GM21390 (cell line): Measurements from ENCODE around the gene TGM1.

ENCODE experiments used
- ATAC-seq: cut with Tn5 transposase; IDR thresholded peaks from one replicate; pipeline ENCODE4 v1.9.1; 2021; ENCODE audit not compliant: unreplicated experiment

TGM1 gene

DNA sequence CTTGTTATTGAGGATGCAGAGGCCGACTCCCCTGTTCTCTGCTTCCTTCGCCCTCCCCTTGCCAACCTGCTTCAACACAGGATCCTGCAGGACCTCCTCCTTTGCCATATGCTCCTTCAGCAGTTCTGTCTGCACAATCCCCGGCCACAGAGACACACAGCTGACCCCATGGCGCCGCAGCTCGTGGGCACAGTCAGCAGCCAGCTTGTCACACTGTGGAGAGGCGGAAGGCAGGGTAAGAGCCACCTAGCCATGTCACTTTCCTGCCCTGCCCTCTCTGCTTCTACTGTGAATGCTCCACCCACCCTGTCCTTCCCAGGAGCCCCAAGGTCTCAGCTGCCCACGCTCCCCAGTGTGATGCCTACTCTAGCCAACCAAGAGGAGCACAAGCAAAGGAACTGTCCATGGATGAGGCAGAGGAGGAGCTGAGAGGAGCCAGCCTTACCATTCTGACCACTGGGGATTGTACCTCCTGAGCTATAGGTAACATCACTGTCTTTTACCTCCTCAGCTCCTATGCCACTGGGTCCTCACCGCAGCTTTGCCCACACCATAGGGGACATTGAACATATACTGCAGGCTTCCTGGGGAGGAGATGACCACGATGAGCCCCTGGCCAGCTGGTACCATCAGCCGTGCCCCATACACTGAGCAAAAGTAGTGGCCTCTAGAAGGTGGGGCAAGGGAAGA, 29.3 kb upstream of the TGM1 start:
- ATAC-seq: no peak

DNA sequence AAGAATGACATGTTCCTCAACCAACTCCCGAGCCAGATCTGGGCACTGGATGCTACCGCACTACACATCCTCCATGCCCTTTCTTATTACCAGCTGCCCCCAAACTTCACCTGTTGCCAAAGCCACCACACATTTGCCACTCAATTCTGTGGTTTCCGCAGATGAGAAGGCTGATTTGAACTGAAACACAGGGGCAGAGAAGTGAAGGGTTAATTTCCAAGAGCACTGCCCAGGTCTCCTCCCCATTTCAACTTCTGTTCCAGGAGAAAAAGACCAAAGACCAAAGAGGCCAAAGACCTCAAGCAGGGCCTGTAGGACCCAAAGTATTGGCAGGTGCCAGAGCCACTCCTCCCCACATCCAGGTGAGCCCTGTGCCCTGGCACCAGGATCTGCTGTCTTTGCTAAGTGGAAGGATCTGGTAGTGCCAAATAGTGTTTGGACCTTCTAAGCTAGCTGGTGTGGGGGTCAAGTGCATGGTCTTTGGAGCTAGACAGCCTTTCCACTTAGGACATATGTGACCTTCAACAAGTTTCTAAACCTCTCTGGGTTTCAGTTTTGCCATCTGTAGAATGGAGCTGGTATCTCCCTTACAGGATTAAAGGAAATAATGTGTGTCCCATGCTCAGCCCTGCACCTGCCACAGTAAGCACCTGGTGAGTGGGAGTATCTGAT, 28.6 kb upstream of the TGM1 start:
- ATAC-seq: no peak

DNA sequence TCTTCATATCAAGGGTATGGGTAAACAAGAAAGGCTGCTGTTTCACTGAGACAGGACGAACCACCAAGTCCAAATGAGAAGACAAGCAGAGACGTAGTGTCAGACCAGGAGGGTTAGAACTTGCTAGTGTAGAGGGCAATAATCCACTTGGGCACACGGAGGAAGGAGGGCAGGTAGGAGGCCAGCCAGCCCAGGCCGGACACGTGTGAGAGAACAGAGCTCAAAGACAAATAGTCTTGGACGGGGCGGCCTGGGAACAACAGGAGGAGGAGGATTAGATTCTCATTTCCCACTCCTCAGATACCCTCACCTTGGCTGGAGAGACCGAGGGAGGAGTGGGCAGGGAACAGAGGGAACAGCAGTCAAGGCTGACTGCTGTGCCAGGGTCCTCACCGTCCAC, 27.8 kb upstream of the TGM1 start:
- no peak for ATAC-seq

DNA sequence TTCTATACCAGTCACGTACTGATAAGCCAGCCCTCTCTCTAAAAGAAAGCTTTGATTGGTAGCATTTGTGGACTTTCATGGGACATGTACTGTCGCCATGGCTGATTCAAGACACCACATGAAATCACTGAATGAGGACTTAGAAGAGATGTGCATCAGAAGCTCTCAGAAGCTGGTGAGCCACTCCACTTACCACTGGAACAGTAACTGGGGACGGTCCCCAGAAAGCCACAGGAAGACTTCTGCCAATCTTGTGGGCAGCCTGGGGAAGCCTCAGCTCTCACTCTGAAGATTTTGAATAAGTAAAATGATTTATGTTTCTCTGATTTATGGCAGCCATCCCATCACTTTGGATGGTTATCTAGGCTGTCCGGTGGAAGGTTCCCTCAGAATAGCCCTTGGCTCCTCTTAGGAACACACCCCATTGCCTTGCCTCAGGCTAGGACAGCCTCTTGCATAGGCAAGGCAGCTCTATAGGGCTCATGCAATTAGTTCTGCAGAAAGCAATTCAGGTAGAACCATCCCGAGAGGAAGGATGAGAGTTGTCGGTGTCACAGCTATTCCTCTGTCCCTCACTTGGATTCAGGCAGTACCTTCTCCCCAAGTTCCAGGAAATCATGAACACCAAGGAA, 26.8 kb upstream of the TGM1 start:
- peak; percentile 80 for ATAC-seq

DNA sequence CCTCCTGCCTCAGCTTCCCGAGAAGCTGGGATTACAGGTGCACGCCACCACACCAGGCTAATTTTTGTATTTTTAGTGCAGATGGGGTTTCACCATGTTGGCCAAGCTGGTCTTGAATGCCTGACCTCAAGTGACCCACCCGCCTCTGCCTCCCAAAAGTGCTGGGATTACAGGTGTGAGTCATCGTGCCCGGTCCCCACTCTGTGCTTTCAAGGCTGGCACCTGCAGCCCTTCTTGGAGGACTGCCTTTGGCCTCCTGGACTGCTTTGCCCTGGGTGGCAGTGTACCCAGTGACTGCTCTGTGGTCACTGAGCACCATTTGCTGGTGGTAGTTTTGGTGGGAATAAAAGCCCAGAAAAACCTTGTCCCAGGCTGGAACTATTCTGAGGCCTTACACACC, 24.0 kb upstream of the TGM1 start:
- no peak for ATAC-seq

DNA sequence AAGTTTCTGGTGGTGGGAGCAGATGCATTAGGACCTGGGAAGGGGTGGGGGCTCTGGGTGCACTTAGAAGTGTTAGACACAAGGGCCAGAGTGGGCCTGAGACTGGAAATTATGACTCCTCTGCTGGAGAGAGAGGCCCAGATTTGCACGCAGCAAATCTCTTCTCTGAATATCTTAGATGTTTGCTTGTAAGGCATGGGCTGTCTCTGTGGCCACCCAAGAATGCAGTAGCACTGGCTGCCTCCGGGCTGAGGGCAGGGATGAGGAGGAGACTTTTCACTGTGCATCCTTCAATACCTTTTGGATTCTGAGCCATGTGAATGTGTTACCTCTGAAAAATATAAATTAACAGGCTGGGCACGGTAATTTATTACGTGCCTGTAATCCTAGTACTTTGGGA, 22.4 kb upstream of the TGM1 start:
- ATAC-seq: no peak

DNA sequence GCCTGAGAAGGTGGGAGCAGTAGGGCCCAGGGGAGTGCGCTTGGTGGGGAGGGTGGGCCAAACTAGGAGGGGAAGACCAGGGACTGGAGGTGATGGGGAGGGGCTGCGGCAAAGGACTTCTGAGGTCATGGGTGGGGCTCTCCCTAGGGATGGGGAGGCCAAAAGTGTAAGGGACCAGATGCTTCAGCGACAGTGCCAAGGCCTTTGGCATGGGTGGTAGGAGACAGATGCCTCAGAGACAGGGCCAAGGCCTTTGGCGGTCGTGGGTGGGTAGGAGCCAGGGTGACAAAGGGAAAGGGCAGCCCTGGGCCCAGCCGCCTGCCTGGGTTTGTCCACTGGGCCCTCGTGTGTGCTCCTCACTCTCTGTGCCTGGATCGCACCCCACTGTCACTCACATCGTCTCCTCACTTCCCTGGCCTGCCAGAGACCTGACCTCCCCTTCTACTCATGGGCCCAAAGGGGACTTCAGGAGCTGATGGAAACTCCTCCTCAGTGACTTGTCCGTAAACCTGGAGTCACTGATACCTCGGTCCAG, 21.6 kb upstream of the TGM1 start:
- ATAC-seq: no peak

DNA sequence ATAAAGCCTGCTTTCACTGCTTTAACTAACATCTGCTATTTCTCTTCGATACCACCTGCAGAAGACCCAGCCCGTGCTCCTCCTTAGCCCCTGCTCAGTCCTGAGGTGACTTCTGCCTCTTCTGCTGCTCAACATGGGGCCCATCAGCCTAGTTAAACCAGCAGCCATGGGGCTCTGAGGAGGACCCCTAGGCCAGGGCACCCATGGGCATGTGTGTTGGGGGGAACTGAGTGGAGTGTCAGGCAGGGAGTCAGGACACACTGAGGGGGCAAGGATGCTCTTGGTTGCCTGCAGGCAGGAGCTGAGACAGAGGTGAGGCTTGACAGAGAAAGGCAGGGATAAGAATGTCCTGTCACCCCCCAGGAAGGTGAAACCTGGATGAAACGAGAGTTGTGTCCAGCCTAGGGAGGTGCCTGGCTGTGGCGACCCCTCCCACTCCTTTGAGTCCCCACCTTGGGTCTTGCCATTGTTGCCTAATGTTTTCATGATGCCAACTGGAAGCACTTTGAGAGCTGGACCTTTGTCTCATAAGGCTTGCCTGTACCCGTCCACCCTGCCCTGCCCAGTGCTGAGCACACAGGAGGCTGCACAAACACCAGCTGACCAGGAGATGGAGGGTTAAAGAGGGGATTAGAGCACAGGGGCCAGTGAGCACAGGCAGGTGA, 21.0 kb upstream of the TGM1 start:
- ATAC-seq: no peak

DNA sequence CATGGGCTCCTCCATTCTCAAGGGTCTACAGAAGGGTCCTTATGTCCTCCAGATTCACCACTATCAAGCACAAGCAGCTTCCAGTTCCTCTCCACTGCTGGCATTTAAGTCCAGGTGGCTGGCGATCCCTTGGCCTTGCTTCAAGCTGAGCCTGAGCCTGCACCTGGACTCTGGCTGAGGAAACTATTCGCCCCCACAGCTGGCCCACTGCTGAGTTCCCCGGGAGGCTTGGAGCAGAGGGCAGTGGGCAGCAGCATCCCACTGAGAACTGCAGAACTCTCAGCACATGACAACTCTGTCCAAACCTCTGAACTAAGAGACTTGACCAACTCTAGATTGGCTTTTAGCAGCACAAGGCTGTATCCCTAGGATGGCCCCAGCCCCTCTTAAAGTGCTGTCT, 19.8 kb upstream of the TGM1 start:
- no peak for ATAC-seq

DNA sequence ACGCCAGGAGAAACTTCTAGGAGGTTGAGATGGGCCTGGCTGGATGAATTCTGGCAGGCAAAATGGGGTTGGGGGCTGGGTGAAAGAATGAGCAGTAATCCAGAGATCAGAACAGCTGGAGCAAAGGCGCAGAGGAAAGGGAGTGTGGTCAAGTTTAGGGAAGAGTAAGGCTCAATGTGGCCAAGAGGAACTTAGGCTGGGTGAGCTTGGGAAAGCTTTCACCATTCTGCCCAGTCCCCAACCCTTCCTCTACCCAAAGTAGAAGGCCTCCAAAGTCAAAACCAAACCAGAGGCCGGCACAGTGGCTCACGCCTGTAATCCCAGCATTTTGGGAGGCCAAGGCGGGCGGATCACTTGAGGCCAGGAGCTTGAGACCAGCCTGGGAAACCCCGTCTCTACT, 18.7 kb upstream of the TGM1 start:
- no peak for ATAC-seq

DNA sequence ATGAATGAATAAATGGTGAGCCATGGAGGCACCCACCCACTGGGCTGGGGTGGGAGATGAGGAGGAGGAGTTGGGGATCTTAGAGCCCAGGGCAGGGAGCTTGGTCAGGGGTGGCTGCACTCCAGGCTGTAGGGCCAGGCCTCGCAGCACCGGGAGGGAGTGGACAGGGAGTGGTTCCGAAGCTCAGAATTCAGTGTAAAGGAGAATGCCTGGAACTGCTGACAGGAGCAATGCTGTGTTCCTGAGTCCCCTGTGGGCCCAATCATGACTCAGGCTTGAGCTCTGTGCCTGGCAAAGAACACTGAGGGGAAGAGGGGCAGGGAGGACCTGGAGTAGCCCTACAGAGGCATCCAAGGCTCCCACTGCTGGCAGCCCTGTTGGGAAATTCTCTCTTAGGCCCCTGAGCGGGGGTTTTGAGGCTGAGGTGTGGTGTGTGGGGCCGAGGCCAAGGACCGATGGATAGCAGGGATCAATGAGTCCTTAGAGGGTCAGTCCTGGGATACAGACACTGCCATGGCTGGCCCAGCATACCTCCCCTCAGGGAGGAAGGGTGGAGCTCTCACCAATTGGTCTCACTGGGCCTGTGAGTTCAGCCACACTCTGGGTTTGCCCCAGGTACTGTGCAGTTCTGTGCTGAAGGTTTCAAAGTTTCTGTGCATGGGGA, 18.0 kb upstream of the TGM1 start:
- ATAC-seq: no peak

DNA sequence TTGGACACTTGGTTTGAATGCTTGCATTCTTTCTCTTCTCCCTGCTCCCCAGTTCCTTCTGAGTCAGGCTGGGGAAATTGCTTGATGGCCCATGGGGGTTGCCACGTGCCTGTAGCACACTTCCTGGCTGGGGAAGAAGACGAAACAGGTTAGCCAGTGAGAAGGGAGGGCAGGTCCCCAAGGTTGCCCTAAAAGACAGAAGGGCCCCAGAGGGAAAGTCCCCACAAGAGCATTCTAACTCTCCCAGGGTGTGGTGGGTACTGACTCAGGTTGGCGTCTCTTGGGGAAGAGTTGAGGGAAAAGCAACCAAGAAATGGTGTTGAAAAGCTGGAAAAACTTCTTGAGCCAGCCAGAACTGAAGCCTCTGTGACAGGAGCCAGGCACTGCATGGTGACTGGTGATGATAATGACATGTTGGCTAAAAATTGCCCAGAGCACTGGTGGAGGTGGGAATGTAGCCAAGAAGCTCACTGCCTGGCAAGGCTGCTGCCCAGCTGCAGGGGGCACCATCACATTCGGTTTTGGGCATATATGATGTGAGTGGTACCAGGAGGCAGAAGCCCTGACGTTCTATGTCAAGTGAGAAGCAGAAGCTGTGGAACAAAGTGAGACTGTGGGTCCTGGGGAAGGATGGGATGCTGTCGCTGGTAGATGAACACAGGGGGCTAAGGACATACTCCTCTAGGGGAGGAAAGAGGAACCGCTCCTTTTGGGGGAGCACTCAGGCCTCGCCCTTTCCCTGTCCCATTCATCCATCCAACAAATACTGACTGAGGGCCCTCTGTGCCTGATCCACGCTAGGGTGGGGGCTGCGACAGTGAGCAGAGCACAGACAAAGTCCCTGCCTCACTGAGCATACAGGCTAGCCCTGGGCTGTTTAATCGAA, 16.6 kb upstream of the TGM1 start:
- ATAC-seq: no peak

DNA sequence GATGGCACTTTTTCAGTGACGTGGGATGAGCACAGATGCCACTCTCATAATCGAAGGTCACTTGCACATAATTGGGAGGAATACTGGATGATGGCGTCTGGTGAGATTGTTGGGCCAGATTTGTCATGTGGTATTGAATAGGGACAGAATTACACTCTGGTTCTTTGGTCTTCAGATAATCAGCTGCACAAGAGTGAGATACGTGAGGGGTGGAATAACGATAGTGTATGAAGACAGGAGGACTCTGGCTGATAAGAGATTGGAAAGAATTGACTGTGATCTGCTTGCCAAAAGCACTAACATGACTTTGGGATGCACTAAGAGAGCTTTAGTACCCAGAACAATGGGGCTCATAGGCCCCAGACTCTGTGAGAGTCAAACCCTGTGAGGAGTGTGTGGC, 15.4 kb upstream of the TGM1 start:
- no peak for ATAC-seq

DNA sequence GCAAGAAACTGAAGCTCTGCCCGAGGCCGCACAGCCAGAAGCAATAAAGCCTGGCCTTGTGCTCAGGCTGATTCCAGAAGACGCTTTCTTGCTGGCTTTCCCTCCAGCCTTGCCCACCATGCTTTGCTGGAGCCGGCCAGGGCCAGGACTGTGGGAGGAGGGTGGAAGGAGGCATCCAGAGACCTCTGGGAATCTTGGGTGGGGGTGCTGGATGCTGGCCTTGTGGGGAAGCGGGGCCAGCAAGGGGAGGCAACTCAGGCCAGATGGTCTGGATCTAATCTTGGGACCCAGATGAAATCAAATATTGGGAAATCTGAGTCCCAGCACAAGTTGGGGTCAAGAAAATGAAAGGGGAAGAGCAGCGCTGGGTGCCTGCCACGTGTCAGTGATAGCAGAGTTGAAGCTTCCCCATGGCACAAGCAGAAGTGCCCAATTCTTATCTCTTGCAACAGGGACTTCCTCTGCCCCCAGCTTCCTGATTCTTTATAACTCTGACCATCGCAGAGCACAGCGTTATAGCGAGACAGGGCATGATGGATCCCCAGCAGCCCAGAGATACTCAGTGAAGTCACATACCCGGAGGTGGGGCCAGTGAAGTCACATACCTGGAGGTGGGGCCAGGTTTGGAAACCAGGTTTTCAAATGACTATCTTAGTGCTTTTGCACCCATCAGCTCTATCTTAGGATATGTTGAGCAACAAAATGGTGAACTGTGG, 14.8 kb upstream of the TGM1 start:
- ATAC-seq: no peak

DNA sequence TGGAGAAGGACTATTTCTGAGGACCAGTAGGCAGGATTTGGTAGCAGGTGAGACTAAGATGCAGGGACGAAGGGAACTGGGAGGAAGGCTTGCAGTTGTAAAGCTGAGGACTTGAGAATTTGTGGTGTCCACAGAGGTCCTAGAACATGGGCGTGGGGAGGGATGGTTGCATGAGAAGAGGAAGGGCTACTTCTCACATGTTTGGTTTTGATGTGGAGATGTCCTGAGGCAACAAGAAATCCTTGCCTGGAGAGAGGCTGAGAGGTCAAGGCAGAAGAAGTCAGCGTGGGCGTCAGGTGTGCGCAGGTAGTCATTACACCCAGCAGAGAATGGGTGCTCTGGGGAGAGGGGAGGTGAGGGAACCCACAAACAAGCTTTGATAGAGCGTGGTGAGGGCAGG, 14.1 kb upstream of the TGM1 start:
- ATAC-seq: no peak

DNA sequence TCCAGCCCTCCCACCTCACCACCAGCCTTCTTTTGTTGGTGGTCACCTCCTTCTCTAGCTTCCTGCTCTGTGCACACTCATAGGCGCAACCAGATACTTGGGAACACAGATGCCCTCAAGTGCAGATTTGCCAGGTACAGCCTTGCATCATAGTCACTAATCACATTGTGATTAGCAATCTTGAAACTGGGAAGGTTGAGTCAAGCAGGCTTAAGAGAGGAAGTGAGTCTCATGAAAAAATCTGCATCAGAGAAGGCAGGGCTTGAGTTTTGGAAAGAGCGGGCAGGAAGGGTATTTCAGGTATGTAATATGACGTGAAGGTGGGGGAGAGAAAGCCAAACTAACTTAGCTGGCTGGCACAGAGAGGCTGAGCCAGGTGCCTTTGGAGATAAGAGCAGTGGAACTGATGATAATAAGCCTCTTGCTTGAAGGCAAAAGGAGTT, 11.1 kb upstream of the TGM1 start:
- peak; percentile 39 for ATAC-seq

DNA sequence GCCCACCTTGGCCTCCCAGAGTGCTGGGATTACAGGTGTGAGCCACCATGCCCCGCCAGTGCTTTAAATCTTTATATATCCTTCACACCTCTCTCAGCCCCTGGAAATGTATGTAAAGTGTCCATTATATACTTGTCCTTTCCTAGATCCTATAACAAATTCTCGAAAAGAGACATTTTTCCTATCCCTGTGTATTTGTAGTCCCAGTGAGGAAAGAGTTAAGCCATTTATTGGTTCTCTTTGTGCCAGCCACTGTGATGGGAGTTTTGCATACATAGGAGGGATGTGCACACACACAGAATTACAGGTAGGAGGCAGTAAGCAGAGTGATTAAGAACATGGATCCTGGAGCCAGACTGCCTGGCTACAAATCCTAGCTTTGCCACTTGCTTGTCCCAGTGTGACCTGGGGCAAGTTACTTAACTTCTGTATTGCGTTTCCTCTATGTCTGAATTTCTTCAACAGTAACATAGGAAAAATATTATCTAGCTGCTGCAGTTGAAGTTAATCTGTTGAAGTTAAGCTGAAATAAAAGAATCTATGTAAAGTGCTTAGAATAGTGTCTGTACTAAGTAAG, 10.5 kb upstream of the TGM1 start:
- ATAC-seq: no peak

DNA sequence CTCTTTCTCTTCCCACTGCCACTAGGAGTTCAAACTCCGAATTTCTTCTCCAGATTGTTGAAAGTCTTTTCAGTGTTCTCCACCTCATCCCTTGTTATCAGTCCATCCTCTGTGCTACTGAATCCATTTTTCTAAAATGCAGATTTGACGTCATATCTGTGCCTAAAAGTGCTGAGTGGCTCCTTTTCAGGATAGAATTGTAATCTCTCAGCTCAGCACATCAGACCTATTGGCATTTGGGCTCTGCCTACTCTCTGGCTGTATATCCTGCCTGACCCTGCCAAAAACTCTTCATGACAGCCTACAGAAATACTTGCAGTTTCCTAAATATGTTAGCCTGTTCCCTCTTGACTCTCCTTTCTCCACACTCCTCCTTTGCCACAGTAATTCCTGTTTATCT, 9.5 kb upstream of the TGM1 start:
- ATAC-seq: no peak

DNA sequence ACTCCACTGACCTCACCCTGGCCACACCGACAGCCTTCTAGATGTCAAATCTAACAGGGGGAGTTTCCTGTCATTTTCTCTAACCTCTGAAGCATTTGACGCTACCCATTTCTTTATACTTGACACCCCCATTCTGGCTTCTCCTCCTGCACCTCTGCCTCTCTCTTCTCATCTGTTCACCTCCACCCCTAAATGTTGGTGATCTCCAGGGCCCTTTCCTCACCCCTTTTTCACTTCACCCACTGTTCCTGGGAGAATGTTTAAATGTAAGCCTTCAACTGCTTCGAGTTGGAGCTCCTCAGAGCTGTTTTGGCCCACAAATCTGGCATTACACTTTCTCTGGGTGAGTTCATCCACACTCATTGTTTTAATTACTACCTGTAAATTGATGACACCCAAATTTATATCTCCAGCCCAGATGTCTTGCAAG, 8.9 kb upstream of the TGM1 start:
- ATAC-seq: no peak
